Stomach (tissue), 4 donors: ENCODE results near the gene FBP2.

Experiments used
- CTCF ChIP-seq, 7 experiments: fragments of 450-650 bp in 4 of 7; fragments of 200-600 bp in 3 of 7; sonication (generic) in 3 of 7; IDR thresholded peaks; one replicate each; pipeline ENCODE4 v1.5.1; 2016 to 2019; ENCODE audit warnings: antibody characterized with exemption in 7 of 7, control low read depth in 2 of 7, mild to moderate bottlenecking in 1 of 7
- POLR2A ChIP-seq, 4 donors: fragments of 450-650 bp; IDR thresholded peaks; one replicate each; pipeline ENCODE4 v1.6.1; 2016; ENCODE audit warnings: antibody characterized with exemption in 4 of 4, control low read depth in 2 of 4, mild to moderate bottlenecking in 1 of 4, moderate library complexity in 1 of 4
- POLR2AphosphoS5 ChIP-seq, 3 donors: sonication (generic); formaldehyde crosslinking; IDR thresholded peaks; one replicate each; pipeline ENCODE4 v1.6.1; 2016; ENCODE audit warnings: antibody characterized with exemption in 3 of 3

DNA sequence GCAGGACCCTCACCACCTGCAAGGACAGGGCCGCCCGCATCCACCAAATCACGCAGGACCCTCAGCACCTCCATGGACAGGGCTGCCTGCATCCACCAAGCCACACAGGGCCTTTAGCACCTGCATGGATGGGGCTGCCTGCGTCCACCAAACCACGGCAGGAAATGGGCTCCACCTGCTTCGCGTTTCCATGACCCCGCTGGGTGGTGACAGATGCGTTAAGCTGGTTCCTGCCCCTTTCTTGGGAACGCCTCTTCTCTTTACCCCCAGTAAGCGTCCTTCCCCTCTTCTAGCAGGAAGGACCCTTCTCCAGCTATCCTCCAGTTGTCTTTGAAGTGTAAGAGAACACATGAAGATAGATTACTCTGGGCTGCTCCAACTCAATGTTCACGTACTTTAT is 32.2 kb upstream of the FBP2 start:
- TF ChIP-seq POLR2AphosphoS5 (IDR thresholded peaks at IDR 0.05) (no peak), POLR2A (IDR thresholded peaks at IDR 0.05) (no peak), CTCF (IDR thresholded peaks at IDR 0.05) (no peak)
